DOHH2 (cell line): ENCODE results near the gene SEMA3E.

Source experiments
- CTCF ChIP-seq: fragments of 200-600 bp; sonication (generic); IDR thresholded peaks from one replicate; pipeline ENCODE4 v1.5.1; 2014; ENCODE audit warnings: antibody characterized with exemption, mild to moderate bottlenecking, low read depth, low read length; ENCODE audit not compliant: poor library complexity, severe bottlenecking
- EZH2phosphoT487 ChIP-seq: fragments of 200-600 bp; sonication (generic); IDR thresholded peaks from 2 replicates; pipeline ENCODE4 v1.6.1; 2017; ENCODE audit warnings: borderline replicate concordance, mild to moderate bottlenecking, antibody characterized with exemption, low read length, moderate library complexity, mixed read lengths

DNA sequence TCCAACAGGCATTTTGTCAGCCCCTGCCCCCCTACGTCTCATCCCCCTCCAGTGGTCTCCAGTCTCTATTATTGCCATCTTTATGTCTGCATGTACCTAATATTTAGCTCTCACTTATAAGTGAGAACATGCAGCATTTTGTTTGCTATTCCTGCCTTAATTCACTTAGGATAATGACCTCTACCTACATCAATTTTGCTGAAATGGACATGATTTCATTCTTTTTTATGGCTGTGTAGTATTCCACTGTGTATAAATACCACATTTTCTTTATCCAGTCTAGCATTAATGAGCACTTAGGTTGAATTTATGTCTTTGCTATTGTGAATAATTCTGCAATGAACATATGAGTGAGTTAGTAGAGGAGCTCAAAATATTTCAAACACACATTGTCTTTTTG lies 229.9 kb downstream of the SEMA3E start:
- TF ChIP-seq CTCF (no peak), EZH2phosphoT487 (no peak)
